ENCODE results near the gene TRIM28.
A peak's percentile ranks its signal among the peaks of the same experiment; 100 is the strongest.

The TRIM28 gene

DNA sequence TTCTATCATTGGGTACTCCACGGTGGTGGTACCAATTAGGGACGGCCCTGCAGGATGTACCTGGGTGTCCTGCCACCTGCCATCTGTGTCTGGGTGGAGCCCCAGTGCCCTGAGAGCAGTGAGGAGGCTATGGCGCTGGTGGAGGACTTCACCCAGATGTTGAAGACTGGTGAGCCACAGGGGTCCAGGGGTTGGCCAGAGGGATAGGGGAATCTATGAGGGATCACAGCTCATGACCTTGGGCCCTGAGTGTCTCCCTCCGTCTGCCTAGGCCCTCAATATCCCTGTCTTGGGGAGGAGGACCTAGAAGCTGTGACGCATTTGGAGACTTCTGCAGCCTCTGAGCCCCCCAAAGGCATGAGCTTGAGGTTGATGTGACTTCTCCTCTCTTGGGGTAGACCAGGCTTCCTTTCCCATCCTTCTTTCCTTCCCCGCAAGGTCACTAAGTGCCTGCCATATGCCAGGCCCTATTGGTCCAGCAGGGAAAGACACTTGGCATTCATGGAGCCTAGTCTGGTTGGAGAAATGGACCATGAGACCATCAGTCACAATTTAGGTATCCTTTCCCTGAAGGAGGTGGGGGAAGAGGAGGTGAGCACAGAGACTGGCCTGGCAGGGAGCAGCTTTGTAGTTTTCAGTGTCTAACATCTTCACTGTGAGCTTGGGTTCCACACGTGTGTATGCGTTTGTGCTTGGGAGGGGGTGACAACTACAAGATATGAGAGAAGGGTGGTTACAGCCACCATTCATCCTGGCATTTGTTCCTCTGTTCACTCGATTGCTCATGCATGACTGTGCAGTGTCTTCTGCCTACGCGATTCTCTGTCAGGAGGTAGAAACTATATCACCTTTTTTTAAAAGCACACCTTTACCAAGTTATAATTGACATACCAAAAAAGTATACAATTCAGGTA, 34.4 kb downstream of the TRIM28 start:
- no peak for DNase-seq (ENCODE audit: low read depth in 2 of 2)

DNA sequence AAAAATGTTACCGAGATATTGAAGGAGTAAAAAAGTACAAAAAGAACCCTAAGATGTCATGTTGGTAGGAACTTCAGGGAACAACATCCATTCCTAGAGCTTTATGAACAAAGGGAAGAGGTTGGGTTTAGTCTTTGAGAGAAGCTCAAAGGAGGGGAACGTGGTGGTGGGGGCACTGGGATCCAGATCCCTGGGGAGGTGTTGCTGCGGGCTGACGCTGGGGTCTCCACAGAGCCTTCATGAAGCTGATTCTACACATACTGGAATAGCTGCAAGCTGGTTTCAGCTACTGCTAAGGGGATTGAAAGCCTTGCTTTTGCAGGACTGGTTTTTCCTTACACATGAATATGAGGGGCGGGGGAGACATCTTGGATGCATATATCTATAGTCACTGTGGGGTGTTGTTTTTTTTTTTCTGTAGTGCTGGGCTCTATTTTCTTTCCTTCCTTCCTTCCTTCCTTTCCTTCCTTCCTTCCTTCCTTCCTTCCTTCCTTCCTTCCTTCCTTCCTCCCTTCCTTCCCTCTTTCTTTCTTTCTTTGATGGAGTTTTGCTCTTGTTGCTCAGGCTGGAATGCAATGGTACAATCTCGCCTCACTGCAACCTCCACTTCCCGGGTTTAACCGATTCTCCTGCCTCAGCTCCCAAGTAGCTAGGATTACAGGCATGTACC, 35.7 kb downstream of the TRIM28 start:
- DNase-seq (ENCODE audit: low read depth in 2 of 2) = no peak

DNA sequence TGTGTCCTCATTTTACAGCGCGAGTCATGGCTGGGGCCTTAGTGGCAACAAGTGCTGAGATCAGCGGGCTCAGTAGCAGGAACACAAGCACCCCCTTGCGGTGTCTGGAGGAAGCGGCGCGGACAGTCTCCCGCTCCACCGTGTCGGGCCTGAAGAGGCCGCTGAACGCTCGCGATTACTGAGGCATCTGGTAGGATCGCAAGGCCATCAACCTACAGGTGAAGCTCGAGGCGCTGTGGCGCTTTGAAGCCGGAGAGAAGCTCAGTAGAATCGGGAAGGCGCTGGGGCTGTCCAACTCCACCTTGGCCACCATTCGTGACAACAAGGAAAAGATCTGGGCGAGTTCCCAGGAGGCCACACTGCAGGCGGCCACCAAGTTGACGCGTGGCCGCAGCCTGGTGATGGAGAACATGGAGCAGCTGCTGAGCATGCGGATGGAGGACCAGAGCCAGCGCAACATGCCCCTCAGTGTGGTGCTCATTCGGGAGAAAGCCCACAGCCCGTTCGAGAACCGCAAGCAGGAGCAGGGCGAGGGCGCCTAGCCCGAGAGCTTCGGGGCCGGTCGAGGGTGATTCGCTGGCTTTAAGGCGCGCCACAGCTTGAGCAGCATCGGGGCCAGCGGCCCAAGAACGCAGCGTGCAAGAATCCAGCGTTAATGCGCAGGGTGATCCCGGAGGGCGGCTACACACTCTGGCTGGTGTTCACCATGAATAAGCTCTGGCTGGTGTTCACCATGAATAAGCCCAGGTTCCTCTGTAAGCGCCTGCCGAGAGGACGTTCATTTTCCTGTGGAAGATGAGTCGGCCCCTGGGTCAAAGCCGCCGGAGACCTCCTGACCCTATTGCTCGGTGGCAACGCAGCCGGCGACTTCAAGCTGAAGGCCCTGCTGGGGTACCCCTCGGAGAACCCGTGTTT, 37.6 kb downstream of the TRIM28 start:
- DNase-seq (ENCODE audit: low read depth in 2 of 2) = peak; percentile 79 to 81

DNA sequence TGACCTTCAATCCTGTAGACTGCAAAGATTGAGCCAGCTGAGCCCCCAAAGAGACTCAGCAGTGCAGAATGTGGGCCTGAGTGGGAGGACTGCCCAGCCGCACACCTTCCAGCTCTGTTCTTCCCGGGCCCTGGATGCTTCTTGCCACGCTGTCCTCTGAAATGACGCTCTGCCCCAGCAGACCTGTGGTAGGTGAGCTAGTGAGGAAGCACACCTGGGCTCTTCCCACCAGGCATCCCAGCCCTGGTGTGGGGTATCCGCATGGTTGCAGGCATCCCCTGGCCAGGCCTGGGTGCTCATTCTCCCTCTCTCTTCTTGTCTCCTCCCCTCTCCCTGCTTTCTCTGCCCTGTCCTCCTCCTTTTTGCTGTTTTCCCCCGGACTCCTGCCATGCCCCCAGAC, 39.1 kb downstream of the TRIM28 start:
- DNase-seq (ENCODE audit: low read depth in 2 of 2) = no peak

DNA sequence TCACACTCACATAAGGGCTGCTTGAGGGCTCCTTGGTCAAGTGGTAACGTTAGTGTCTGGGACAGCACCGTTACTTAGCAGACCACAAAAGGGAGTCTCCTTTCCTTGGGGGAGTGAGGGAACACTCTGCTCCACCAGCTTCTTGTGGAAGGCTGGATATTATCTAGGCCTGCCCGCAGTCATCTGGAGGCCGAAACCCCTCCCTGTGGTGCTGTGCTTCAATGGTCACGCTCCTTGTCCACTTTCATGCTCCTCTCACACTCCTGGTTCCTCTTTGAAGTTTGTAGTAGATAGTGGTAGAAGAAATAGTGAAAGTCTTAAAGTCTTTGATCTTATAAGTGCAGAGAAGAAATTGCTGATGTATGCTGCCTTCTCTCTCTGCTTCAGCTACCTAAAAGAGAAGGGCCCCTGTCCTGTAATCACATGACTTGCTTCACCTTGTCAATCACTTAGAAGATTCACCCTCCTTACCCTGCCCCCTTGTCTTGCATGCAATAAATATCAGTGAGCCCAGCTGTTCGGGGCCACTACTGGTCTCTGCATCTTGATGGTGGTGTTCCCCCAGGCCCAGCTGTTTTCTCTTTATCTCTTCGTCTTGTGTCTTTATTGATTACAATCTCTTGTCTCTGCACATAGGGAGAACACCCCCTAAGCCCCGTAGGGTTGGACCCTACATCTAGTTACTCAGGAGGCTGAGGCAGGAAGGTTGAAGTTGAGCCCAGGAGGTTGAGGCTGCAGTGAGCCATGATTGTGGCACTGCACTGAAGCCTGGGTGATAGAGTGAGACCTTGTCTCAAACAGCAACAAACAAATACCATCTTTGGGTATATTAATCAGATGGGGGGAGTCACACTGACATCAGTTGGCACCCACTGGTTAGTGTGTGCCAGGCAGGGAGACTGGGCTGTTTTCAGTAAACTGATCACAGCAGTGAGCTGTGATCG, 40.9 kb downstream of the TRIM28 start:
- DNase-seq (ENCODE audit: low read depth in 2 of 2) = no peak

DNA sequence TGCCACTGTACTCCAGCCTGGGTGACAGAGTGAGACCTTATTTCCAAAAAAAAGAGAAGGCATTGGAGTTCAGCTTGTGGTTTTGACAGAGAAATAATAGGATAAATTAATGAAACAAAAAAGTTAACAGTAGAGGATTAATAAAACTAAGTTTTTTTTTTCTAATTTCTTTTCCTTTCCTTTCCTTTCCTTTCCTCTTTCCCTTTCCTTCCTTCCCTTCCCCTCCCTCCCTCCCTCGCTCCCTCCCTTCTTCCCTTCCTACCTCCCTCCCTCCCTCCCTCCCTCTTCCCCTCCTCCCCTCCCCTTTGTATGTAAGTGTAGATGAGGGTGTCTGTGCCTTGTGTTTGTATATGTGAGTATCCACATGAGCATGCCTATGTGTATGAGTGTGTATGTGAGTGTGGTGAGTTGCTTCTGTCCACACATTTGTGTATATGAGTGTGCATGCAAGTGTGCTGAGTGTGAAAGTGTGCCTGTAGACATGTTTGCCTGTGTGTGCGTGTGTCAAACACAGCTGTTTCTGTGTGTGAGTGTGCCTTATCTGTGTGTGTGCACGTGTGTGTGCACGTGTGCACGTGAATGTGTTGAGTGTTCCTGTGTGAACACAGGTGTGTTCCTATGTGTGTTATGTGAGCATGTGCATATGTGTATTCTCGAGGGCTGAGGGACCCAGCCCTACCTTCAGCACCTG, 41.7 kb downstream of the TRIM28 start:
- DNase-seq (ENCODE audit: low read depth in 2 of 2) = no peak

DNA sequence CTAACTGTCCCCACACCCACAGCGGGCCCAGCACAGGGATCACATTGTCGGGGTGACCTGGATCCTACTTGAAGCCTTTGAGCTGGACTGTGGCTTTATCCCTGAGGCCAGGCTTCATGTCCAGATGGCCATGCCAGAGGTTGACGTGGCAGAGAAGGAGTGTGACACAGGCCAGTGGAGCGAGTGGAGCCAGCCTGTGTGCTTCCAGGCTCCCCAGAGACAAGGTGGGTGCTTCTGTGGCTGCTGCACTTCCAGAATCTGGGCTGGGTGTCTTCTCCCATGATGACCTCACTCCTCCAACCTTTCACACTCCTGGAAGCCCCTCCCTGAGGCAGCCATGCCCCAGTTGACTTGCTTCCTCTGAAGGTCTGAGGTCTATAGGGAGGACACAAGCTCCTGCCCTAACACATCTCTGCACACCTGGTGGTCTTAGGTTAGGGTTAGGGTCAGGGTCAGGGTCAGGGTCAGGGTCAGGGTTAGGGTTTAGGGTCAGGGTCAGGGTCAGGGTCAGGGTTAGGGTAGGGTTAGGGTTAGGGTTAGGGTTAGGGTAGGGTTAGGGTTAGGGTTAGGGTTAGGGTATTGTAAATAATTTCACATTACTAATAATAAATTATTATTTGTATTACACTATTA, 42.4 kb downstream of the TRIM28 start:
- DNase-seq (ENCODE audit: low read depth in 2 of 2) = no peak

Measured in stimulated activated CD8-positive, alpha-beta memory T cell treated with anti-CD3 and anti-CD28 coated beads, Interleukin-7, amount 100 ng/mL, for 4 hours (primary cell).